Right lobe of liver (tissue), 6 donors: ENCODE measurements around the gene SLC4A4. TPM values are rescaled to one million over a fixed set of nuclear protein-coding genes. Genes with fewer than 3 reads are reported as not detected.

Source experiments
- ATAC-seq, 4 donors: fragments of 200-7000 bp; cut with Tn5 transposase; one replicate each; pipeline ENCODE4 v1.9.1; 2020; ENCODE audit warnings: mild to moderate bottlenecking in 4 of 4, moderate library complexity in 4 of 4
- DNase-seq, 3 donors: peaks; one replicate each; pipeline ENCODE4 v3.0.0-alpha.2; 2020
- H3K27ac ChIP-seq, 3 donors: fragments of 200-600 bp; one replicate each; pipeline ENCODE4 v1.8.0; 2022
- H3K27me3 ChIP-seq, 2 donors: fragments of 200-600 bp; one replicate each; pipeline ENCODE4 v1.8.0; 2022
- H3K36me3 ChIP-seq, 4 donors: fragments of 200-600 bp; sonication (generic) in 1 of 4; one replicate each; pipeline versions ENCODE4 v1.5.1 to v1.8.0; 2017 to 2022; ENCODE audit warnings: control low read depth in 1 of 4
- H3K4me1 ChIP-seq, 4 donors: fragments of 200-600 bp; sonication (generic) in 1 of 4; one replicate each; pipeline versions ENCODE4 v1.5.1 to v1.8.0; 2017 to 2022; ENCODE audit warnings: control low read depth in 1 of 4
- H3K4me3 ChIP-seq, 3 donors: fragments of 200-600 bp; one replicate each; pipeline ENCODE4 v1.8.0; 2022
- H3K9me3 ChIP-seq, 4 donors: fragments of 200-600 bp; sonication (generic) in 1 of 4; one replicate each; pipeline versions ENCODE4 v1.5.1 to v1.8.0; 2017 to 2022; ENCODE audit warnings: control low read depth in 1 of 4
- CTCF ChIP-seq, 4 donors: fragments of 200-600 bp in 3 of 4; fragments of 450-650 bp in 1 of 4; IDR thresholded peaks; one replicate each; pipeline versions ENCODE4 v1.5.1 to v1.8.0; 2016 to 2022; ENCODE audit warnings: antibody characterized with exemption in 4 of 4, mild to moderate bottlenecking in 2 of 4
- POLR2A ChIP-seq: fragments of 450-650 bp; IDR thresholded peaks from one replicate; pipeline ENCODE4 v1.6.1; 2017; ENCODE audit warnings: antibody characterized with exemption, mild to moderate bottlenecking
- WGBS: methylation state at CpG from one replicate; pipeline ENCODE4 v1.1.6; 2018; ENCODE audit warnings: low coverage, low lambda C conversion rate; ENCODE audit not compliant: insufficient coverage; ENCODE audit errors: missing lambda C conversion rate; 5-methylcytosine and 5-hydroxymethylcytosine counted together
- intact Hi-C, 2 donors: fragments of 100-400 bp; cut with DNase I; formaldehyde crosslinking; loops; one replicate each; pipeline versions ENCODE4 v1.11.2 to v1.14.1; 2022
- total RNA-seq, 6 experiments: library from RNA; depleted of rRNA in 2 of 6; stranded (reverse); fragments of >200 nt in 2 of 6; fragmentation: NEBNext Ultra II Directional in 3 of 6; extraction: Animal tissue kit (Norgen Biotek cat#: 25700) in 3 of 6; gene quantifications; one replicate each; pipeline versions ENCODE4 v1.1.0 to v1.2.4, GENCODE V29; 2016 to 2023
- donor health status: DM: no; HTN: yes; CAD: no.
- donor health status: DM: no; HTN: no; CAD: no.
- donor health status: DM: no; HTN: no; CAD: no.
- donor health status: DM: no; HTN: yes; CAD: no.
- donor health status: DM: no; HTN: yes; CAD: no.

Gene SLC4A4
- total RNA-seq, 6 experiments from 2014 or later: 16.5 to 28.7 (median 24.4) TPM

- ATAC-seq: peak; percentile 18 to 62 (median 48)
- Histone ChIP-seq H3K9me3 (no peaks in the 10 kb centered on the region), H3K27me3 (no peaks in the 10 kb centered on the region), H3K4me1 (peaks cover 0 to 8% (median 0%) of the 10 kb centered on the region in 4 donors), H3K4me3 (no peak overlapping the region), H3K36me3 (no peaks in the 10 kb centered on the region), H3K27ac (no peak overlapping the region)
- WGBS: 8% methylated on average over 1 of the region's 1 CpG
- no peak for TF ChIP-seq POLR2A
- no peak for TF ChIP-seq CTCF (IDR thresholded peaks at IDR 0.05)
- no peak for DNase-seq
- intact Hi-C loops: no loop called here
These were observed 245.8 kb downstream of the SLC4A4 start for GRCh38 chr4:71584585-71584984.

GRCh38 chr4:71586087-71586763 lies 247.4 kb downstream of the SLC4A4 start:
- WGBS: 58% methylated on average over 4 of the region's 4 CpGs
- H3K27ac ChIP-seq: no peak overlapping the region
- H3K4me1 ChIP-seq: peaks cover 0 to 8% (median 0%) of the 10 kb centered on the region in 4 donors
- DNase-seq (no peak), ATAC-seq (no peak)
- intact Hi-C loops: no loop called here
- H3K4me3 ChIP-seq: no peak overlapping the region
- H3K36me3 ChIP-seq: no peaks in the 10 kb centered on the region
- no peaks in the 10 kb centered on the region for H3K9me3 ChIP-seq
- no peaks in the 10 kb centered on the region for H3K27me3 ChIP-seq
- no peak for TF ChIP-seq POLR2A
- no peak for TF ChIP-seq CTCF (IDR thresholded peaks at IDR 0.05)

GRCh38 chr4:71587995-71588394 lies 249.2 kb downstream of the SLC4A4 start:
- intact Hi-C loops: no loop called here
- DNase-seq (no peak), ATAC-seq (peak in 3 of 4 donors; percentile 56 to 64 (median 59))
- Histone ChIP-seq H3K4me3 (no peak overlapping the region), H3K27me3 (no peaks in the 10 kb centered on the region), H3K36me3 (no peaks in the 10 kb centered on the region), H3K4me1 (peaks cover 0 to 8% (median 0%) of the 10 kb centered on the region in 4 donors), H3K9me3 (no peaks in the 10 kb centered on the region), H3K27ac (no peak overlapping the region)
- no peak for TF ChIP-seq CTCF (IDR thresholded peaks at IDR 0.05)
- no peak for TF ChIP-seq POLR2A
- 43% methylated on average over 1 of the region's 1 CpG for WGBS

GRCh38 chr4:71592793-71593192 lies 254.0 kb downstream of the SLC4A4 start:
- no peak overlapping the region for H3K27ac ChIP-seq
- no peaks in the 10 kb centered on the region for H3K36me3 ChIP-seq
- DNase-seq: no peak
- H3K9me3 ChIP-seq: no peaks in the 10 kb centered on the region
- H3K4me1 ChIP-seq: peaks cover 0 to 8% (median 0%) of the 10 kb centered on the region in 4 donors
- intact Hi-C loops: no loop called here
- no peak for ATAC-seq
- TF ChIP-seq CTCF (IDR thresholded peaks at IDR 0.05): no peak
- no peak for TF ChIP-seq POLR2A
- no peaks in the 10 kb centered on the region for H3K27me3 ChIP-seq
- no peak overlapping the region for H3K4me3 ChIP-seq
- 53% methylated on average over 1 of the region's 1 CpG for WGBS
